G401 (cell line): ENCODE data around the gene BCO2. TPM values are rescaled to one million over a fixed set of nuclear protein-coding genes. Genes with fewer than 3 reads are reported as not detected.
"Not testable (repeated sequence)": the region's sequence is repeated elsewhere in the genome, so short reads cannot be mapped to it uniquely, and the experiment has no call there.

ENCODE experiments used
- DNase-seq: peaks from one replicate; pipeline ENCODE4 v3.0.0-alpha.2; 2015; ENCODE audit warnings: low spot score
- in situ Hi-C: cut with HindIII; loops from 2 replicates; pipeline ENCODE4 v1.10.0; 2016; ENCODE audit warnings: low sequenced_read_pairs, mixed read lengths
- total RNA-seq: library from RNA; depleted of rRNA; stranded (reverse); fragments of >200 nt; shearing (Covaris generic); gene quantifications from 2 replicates; pipeline ENCODE4 v1.2.3, GENCODE V29; 2014

Gene BCO2
- total RNA-seq, 1 experiment from 2014 or later: not detected

- DNase-seq: no peak
- in situ Hi-C loops: no loop called here
These were observed 11.2 kb upstream of the BCO2 start, which contains the start of gene IL18 for GRCh38 chr11:112163875-112164685. Gene IL18 (minus strand): TSS chr11:112164094. CDS start chr11:112155053, 9,041 bp downstream.

GRCh38 chr11:112165049-112165448 is 10.3 kb upstream of the BCO2 start:
- in situ Hi-C loops: no loop called here
- DNase-seq: no peak

GRCh38 chr11:112166562-112166961 is 8.8 kb upstream of the BCO2 start:
- in situ Hi-C loops: no loop called here
- DNase-seq: no peak

GRCh38 chr11:112167145-112167544 is 8.2 kb upstream of the BCO2 start, which contains the start of gene TEX12:
Gene TEX12 (plus strand): TSS chr11:112167372. CDS start chr11:112169269, 1,897 bp downstream.
- in situ Hi-C loops: no loop called here
- no peak for DNase-seq

- DNase-seq: no peak
- in situ Hi-C loops: no loop called here
These were observed 2.8 kb upstream of the BCO2 start for GRCh38 chr11:112172362-112172994.

- in situ Hi-C loops: no loop called here
- DNase-seq: no peak
These were observed 2.2 kb upstream of the BCO2 start for GRCh38 chr11:112173152-112173551.

GRCh38 chr11:112175599-112175952 is 264 bp downstream of the BCO2 start:
- no peak for DNase-seq
- in situ Hi-C loops: no loop called here

GRCh38 chr11:112176077-112176476 is 765 bp downstream of the BCO2 start:
- DNase-seq: no peak
- in situ Hi-C loops: no loop called here

- DNase-seq: no peak
- in situ Hi-C loops: no loop called here
These were observed 2.3 kb downstream of the BCO2 start for GRCh38 chr11:112177589-112177988.

GRCh38 chr11:112178428-112178827 is 3.1 kb downstream of the BCO2 start:
- DNase-seq: no peak
- in situ Hi-C loops: no loop called here

GRCh38 chr11:112178936-112179335 is 3.6 kb downstream of the BCO2 start:
- DNase-seq: no peak
- in situ Hi-C loops: no loop called here

- in situ Hi-C loops: no loop called here
These were observed 4.3 kb downstream of the BCO2 start for GRCh38 chr11:112179601-112180000.

GRCh38 chr11:112182867-112183266 is 7.6 kb downstream of the BCO2 start:
- DNase-seq: no peak
- in situ Hi-C loops: no loop called here

More at GRCh38 chr11:112179601-112180000, 4.3 kb downstream of the BCO2 start:
- DNase-seq: no peak

GRCh38 chr11:112185883-112186282 is 10.6 kb downstream of the BCO2 start:
- in situ Hi-C loops: no loop called here
- DNase-seq: no peak

- in situ Hi-C loops: no loop called here
- no peak for DNase-seq
These were observed 11.0 kb downstream of the BCO2 start for GRCh38 chr11:112186304-112186703.

- DNase-seq, in situ Hi-C loops: not testable (repeated sequence)
These were observed 19.8 kb downstream of the BCO2 start for GRCh38 chr11:112195113-112195512.

GRCh38 chr11:112195951-112196351 is 20.6 kb downstream of the BCO2 start:
- DNase-seq: no peak

GRCh38 chr11:112196519-112197087 is 21.3 kb downstream of the BCO2 start:
- DNase-seq: no peak
- in situ Hi-C loops: no loop called here

More at GRCh38 chr11:112195951-112196351, 20.6 kb downstream of the BCO2 start:
- in situ Hi-C loops: no loop called here

- DNase-seq, in situ Hi-C loops: not testable (repeated sequence)
These were observed 23.8 kb downstream of the BCO2 start for GRCh38 chr11:112199101-112199500.

- in situ Hi-C loops: no loop called here
- no peak for DNase-seq
These were observed 24.9 kb downstream of the BCO2 start for GRCh38 chr11:112200252-112200651.
